ENCODE data around the gene KCTD18.

The KCTD18 gene

GRCh38 chr2:200452377-200452776 lies 57.5 kb downstream of the KCTD18 start:
- no peak for TF ChIP-seq CTCF (IDR thresholded peaks at IDR 0.05; ENCODE audit: insufficient read depth, low read length, missing control alignments)
- no peak for DNase-seq (ENCODE audit: low read depth, low spot score)
- POLR2A ChIA-PET, result no interaction called here
- CTCF ChIA-PET, result no interaction called here
- H3K4me3 ChIP-seq (ENCODE audit: low read depth, low read length), result no peak overlapping the region

- ChIA-PET POLR2A (no interaction called here), CTCF (no interaction called here)
- no peak overlapping the region for H3K4me3 ChIP-seq (ENCODE audit: low read depth, low read length)
- TF ChIP-seq CTCF (IDR thresholded peaks at IDR 0.05; ENCODE audit: insufficient read depth, low read length, missing control alignments), result no peak
- DNase-seq (ENCODE audit: low read depth, low spot score), result no peak
These were observed 58.4 kb downstream of the KCTD18 start for GRCh38 chr2:200451511-200451910.

GRCh38 chr2:200450288-200450687 lies 59.6 kb downstream of the KCTD18 start:
- ChIA-PET POLR2A (no interaction called here), CTCF (interaction anchor here (0.7 to 2.0 kb wide), 3 partner anchors 20 to 31 kb away, joined by 3 to 10 read pairs (median 6); no protein-coding TSS in a partner anchor)
- no peak overlapping the region for H3K4me3 ChIP-seq (ENCODE audit: low read depth, low read length)
- TF ChIP-seq CTCF (IDR thresholded peaks at IDR 0.05; ENCODE audit: insufficient read depth, low read length, missing control alignments), result no peak
- DNase-seq (ENCODE audit: low read depth, low spot score), result no peak

GRCh38 chr2:200449149-200449548 lies 60.7 kb downstream of the KCTD18 start:
- H3K4me3 ChIP-seq (ENCODE audit: low read depth, low read length), result no peak overlapping the region
- POLR2A ChIA-PET, result no interaction called here
- CTCF ChIA-PET, result interaction anchor here (0.7 to 2.0 kb wide), 3 partner anchors 22 to 469 kb away, joined by 3 to 10 read pairs (median 6); no protein-coding TSS in a partner anchor
- DNase-seq (ENCODE audit: low read depth, low spot score), result no peak
- TF ChIP-seq CTCF (IDR thresholded peaks at IDR 0.05; ENCODE audit: insufficient read depth, low read length, missing control alignments), result no peak

GRCh38 chr2:200448455-200448854 lies 61.4 kb downstream of the KCTD18 start:
- POLR2A ChIA-PET, result no interaction called here
- TF ChIP-seq CTCF (IDR thresholded peaks at IDR 0.05; ENCODE audit: insufficient read depth, low read length, missing control alignments), result no peak
- DNase-seq (ENCODE audit: low read depth, low spot score), result no peak
- H3K4me3 ChIP-seq (ENCODE audit: low read depth, low read length), result no peak overlapping the region
- CTCF ChIA-PET, result interaction anchor here (0.7 to 2.0 kb wide), 2 partner anchors 22 to 468 kb away, joined by 3 to 10 read pairs; no protein-coding TSS in a partner anchor

- ChIA-PET CTCF (no interaction called here), POLR2A (no interaction called here)
- H3K4me3 ChIP-seq (ENCODE audit: low read depth, low read length), result no peak overlapping the region
- no peak for TF ChIP-seq CTCF (IDR thresholded peaks at IDR 0.05; ENCODE audit: insufficient read depth, low read length, missing control alignments)
- no peak for DNase-seq (ENCODE audit: low read depth, low spot score)
These were observed 62.6 kb downstream of the KCTD18 start for GRCh38 chr2:200447139-200447855.
